SK-N-SH treated with all-trans-retinoic acid at 6 μM for 48 hours (cell line): ENCODE measurements around the gene PHC1.

Source experiments
- ATAC-seq: fragments of 200-7000 bp; cut with Tn5 transposase; 3 replicates; pipeline ENCODE4 v1.9.1; 2020; ENCODE audit warnings: mild to moderate bottlenecking, moderate library complexity
- ARNTL ChIP-seq: fragments of 450-650 bp; formaldehyde crosslinking; IDR thresholded peaks from 2 replicates; pipeline ENCODE4 v1.5.0; 2020; ENCODE audit warnings: low read depth, mild to moderate bottlenecking, moderate library complexity, borderline replicate concordance
- BACH2 ChIP-seq: fragments of 250-450 bp; sonication (Bioruptor Pico); IDR thresholded peaks from 2 replicates; pipeline ENCODE4 v1.9.0; 2021; ENCODE audit warnings: mild to moderate bottlenecking, borderline replicate concordance
- CREB5 ChIP-seq: fragments of 250-450 bp; sonication (Bioruptor Pico); IDR thresholded peaks from 2 replicates; pipeline ENCODE4 v1.5.1; 2020; ENCODE audit warnings: low read depth, mild to moderate bottlenecking, moderate library complexity
- CSDC2 ChIP-seq: fragments of 250-450 bp; sonication (Bioruptor Pico); IDR thresholded peaks from 2 replicates; pipeline ENCODE4 v1.5.0; 2020; ENCODE audit warnings: mild to moderate bottlenecking, moderate library complexity
- CSRNP3 ChIP-seq: fragments of 250-450 bp; sonication (Bioruptor Pico); IDR thresholded peaks from 2 replicates; pipeline ENCODE4 v1.5.1; 2021; ENCODE audit warnings: mild to moderate bottlenecking, moderate library complexity
- ESRRG ChIP-seq: fragments of 250-450 bp; sonication (Bioruptor Pico); IDR thresholded peaks from 2 replicates; pipeline ENCODE4 v1.6.1; 2021; ENCODE audit warnings: mild to moderate bottlenecking
- ISL1 ChIP-seq: fragments of 250-450 bp; sonication (Bioruptor Pico); IDR thresholded peaks from 2 replicates; pipeline ENCODE4 v2.1.2; 2022; ENCODE audit warnings: mild to moderate bottlenecking, moderate library complexity
- OSR1 ChIP-seq: fragments of 250-450 bp; sonication (Bioruptor Pico); IDR thresholded peaks from 2 replicates; pipeline ENCODE4 v1.8.0; 2022; ENCODE audit warnings: moderate library complexity, mild to moderate bottlenecking, inconsistent platforms
- PATZ1 ChIP-seq: fragments of 250-450 bp; sonication (Bioruptor Pico); IDR thresholded peaks from 2 replicates; pipeline ENCODE4 v1.8.0; 2020; ENCODE audit warnings: mild to moderate bottlenecking, moderate library complexity, borderline replicate concordance
- POU6F1 ChIP-seq: fragments of 250-450 bp; sonication (Bioruptor Pico); IDR thresholded peaks from 2 replicates; pipeline ENCODE4 v1.8.0; 2021; ENCODE audit warnings: low read depth, mild to moderate bottlenecking, moderate library complexity, borderline replicate concordance
- PPARA ChIP-seq: fragments of 250-450 bp; sonication (Bioruptor Pico); IDR thresholded peaks from 2 replicates; pipeline ENCODE4 v1.5.0; 2020; ENCODE audit warnings: mild to moderate bottlenecking, borderline replicate concordance
- SNAI2 ChIP-seq: fragments of 250-450 bp; sonication (Bioruptor Pico); IDR thresholded peaks from 2 replicates; pipeline ENCODE4 v1.5.0; 2020; ENCODE audit warnings: mild to moderate bottlenecking, moderate library complexity
- TCF4 ChIP-seq: fragments of 250-450 bp; sonication (Bioruptor Pico); IDR thresholded peaks from 2 replicates; pipeline ENCODE4 v1.8.0; 2021; ENCODE audit warnings: mild to moderate bottlenecking, moderate library complexity, borderline replicate concordance
- TSHZ2 ChIP-seq: fragments of 250-450 bp; sonication (Bioruptor Pico); IDR thresholded peaks from 2 replicates; pipeline ENCODE4 v1.5.0; 2020; ENCODE audit warnings: mild to moderate bottlenecking, moderate library complexity
- ZFP3 ChIP-seq: fragments of 250-450 bp; sonication (Bioruptor Pico); IDR thresholded peaks from 2 replicates; pipeline ENCODE4 v1.5.0; 2020; ENCODE audit warnings: mild to moderate bottlenecking, moderate library complexity
- ZFP30 ChIP-seq: fragments of 450-650 bp; formaldehyde crosslinking; IDR thresholded peaks from 2 replicates; pipeline ENCODE4 v1.5.0; 2022; ENCODE audit warnings: mild to moderate bottlenecking, moderate library complexity
- ZNF565 ChIP-seq: fragments of 450-650 bp; formaldehyde crosslinking; conservative IDR thresholded peaks from 2 replicates; pipeline ENCODE4 v1.5.0; 2020; ENCODE audit warnings: low read depth, mild to moderate bottlenecking, moderate library complexity
- ZNF70 ChIP-seq: fragments of 450-650 bp; formaldehyde crosslinking; IDR thresholded peaks from 2 replicates; pipeline ENCODE4 v1.5.0; 2020; ENCODE audit warnings: mild to moderate bottlenecking, moderate library complexity
- ZNF8 ChIP-seq: fragments of 450-650 bp; formaldehyde crosslinking; IDR thresholded peaks from 2 replicates; pipeline ENCODE4 v1.5.0; 2020; ENCODE audit warnings: mild to moderate bottlenecking, moderate library complexity

PHC1 gene

GRCh38 chr12:8876887-8877286, 37.4 kb upstream of the PHC1 start:
- no peak for ATAC-seq
- TF ChIP-seq ZNF565 (CRISPR knock-in tag) (no peak), TCF4 (CRISPR knock-in tag) (no peak), POU6F1 (CRISPR knock-in tag) (no peak), BACH2 (CRISPR knock-in tag) (no peak), ZNF70 (no peak), CREB5 (CRISPR knock-in tag) (no peak), SNAI2 (no peak), CSRNP3 (CRISPR knock-in tag) (no peak), CSDC2 (CRISPR knock-in tag) (no peak), TSHZ2 (no peak), ZFP30 (CRISPR knock-in tag) (no peak), ARNTL (no peak), OSR1 (no peak), PPARA (CRISPR knock-in tag) (no peak), ZNF8 (no peak), ZFP3 (CRISPR knock-in tag) (no peak), PATZ1 (CRISPR knock-in tag) (no peak), ESRRG (CRISPR knock-in tag) (no peak)

- TF ChIP-seq PPARA (CRISPR knock-in tag) (no peak), ISL1 (CRISPR knock-in tag) (no peak), ZNF8 (no peak), CSDC2 (CRISPR knock-in tag) (no peak), CSRNP3 (CRISPR knock-in tag) (no peak), OSR1 (no peak), TCF4 (CRISPR knock-in tag) (no peak), ZFP30 (CRISPR knock-in tag) (no peak)
These were observed 27.6 kb upstream of the PHC1 start for GRCh38 chr12:8886502-8887284.

More at GRCh38 chr12:8886502-8887284, 27.6 kb upstream of the PHC1 start:
- no peak for ATAC-seq
